Stimulated activated CD8-positive, alpha-beta memory T cell treated with anti-CD3 and anti-CD28 coated beads, Interleukin-2, amount 100 ng/mL, for 1 hour (primary cell): Measurements from ENCODE around the gene KLHL22.
A peak's percentile ranks its signal among the peaks of the same experiment; 100 is the strongest.
"Not testable (repeated sequence)": the region's sequence is repeated elsewhere in the genome, so short reads cannot be mapped to it uniquely, and the experiment has no call there.

Source experiments
- DNase-seq, 2 donors: peaks; one replicate each; pipeline ENCODE4 v3.0.0-alpha.2; 2020; ENCODE audit warnings: low read depth in 2 of 2

Gene KLHL22

DNA sequence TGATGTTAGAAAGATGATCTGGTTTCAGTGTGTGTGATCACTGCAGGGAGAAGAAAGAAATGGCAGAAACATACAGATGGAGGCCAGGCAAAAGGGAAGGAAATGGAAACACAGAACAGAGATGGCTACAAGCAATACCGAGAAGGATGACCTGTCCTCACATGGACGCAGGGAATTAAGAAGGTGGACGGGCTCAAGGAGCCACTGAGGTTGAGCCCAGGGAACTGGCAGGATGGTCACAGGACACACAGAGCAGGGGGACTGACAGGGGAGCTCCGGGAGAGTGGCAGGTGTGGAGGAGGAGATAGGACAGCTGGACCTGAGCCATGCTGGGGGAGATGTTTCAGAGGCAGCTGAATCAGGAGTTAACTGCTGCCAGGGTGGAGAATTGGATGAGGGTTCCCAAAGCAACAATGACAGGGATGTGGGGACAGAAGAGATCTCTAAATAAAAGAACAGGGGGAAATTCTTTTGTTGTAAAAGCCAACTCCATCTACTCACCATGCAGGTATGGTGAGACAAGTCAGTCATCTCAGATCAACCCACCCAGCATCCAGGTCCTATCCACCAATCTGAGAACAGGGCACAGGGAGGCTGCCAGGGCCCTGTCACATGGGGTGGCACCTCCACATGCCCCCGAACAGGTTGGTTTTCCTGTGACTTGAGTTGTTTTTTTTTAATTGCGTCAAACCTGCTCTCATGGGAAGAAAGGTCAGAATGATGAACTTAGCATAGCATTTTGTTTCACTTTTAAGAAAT lies 26.3 kb downstream of the KLHL22 start:
- DNase-seq = no peak

DNA sequence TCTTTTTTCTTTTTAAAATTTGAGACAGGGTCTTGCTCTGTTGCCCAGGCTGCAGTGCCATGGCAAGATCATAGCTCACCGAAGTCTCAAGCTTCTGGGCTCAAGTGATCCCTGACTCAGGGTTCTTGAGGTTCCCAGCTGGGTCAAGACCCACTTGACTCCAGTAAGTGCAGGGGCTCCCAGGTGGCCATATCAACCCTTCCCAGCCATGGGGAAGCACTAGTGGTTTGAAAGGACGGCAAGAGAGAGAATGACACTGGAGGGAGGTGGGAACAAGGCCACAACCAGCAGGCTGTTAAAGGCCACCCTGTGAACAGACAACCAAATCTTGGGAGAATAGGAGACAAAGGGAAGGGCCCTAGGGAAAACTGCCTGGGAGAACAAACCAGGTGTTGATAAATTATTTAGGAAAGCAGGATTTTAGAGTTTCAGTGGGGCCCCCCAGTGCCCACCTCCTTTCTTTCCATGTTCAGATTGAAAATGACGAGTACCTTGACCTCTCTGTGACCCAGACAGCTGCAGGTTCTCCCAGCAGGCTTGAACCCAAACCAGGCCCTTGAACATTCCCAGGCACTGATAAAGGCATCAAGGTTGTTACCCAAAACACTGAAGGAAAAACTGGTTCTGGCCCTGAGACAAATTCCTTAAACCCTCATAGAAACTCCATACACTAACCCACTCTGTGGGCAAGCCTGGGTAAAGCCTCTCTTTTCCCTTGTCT lies 28.8 kb downstream of the KLHL22 start:
- no peak for DNase-seq

DNA sequence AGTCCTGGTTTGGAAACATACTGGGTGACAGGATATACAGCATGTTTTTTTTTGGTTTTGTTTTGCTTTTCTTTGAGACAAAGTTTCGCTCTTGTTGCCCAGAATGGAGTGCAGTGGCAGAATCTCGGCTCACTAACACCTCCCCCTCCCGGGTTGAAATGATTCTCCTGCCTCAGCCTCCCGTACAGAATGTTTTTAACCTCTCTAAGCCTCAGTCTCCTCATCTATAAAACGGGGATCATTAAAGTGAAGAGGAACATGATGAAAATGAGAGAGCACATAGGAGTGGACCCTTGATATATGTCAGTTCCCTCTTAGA lies 29.9 kb downstream of the KLHL22 start:
- DNase-seq = no peak

DNA sequence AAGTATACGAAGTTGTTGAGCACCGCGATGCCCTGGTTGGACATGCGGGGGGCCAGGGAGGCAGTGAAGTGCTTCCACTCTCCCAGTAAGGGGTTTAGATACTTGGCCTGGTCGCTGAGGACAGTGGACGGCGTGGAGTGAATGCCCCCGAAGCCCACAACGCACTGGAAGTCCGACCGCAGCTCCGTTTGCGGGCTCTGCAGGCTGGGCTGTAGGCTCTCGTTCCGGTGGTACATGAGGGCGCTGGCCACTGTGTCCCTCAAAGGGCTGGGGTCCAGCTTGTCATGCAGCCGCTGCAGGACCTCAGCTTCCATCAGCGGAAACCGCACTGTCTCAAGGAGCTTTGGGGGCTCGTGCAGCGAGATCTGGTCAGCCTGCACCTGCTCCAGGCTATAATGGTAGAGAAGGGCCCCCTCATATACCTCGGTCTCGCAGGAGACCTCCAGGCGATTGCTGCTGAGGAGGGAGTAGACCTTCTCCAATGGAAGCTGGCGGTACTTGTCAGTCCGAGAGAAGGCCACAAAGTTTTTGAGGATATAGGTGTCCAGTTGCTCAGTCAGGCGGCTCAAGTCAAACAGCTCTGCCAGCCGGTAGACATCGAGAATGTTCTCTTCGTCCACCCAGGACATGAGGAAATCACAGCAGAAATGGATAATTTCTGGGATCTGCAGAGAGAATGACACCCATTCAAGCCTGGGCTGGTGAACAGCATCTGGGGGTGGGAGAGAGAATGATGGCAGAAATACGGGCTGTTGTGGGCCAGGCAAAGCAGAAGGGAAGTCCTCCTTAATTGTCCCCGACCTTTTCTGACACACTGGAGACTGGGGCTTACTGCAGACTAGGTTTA lies 30.5 kb downstream of the KLHL22 start:
- DNase-seq = no peak

DNA sequence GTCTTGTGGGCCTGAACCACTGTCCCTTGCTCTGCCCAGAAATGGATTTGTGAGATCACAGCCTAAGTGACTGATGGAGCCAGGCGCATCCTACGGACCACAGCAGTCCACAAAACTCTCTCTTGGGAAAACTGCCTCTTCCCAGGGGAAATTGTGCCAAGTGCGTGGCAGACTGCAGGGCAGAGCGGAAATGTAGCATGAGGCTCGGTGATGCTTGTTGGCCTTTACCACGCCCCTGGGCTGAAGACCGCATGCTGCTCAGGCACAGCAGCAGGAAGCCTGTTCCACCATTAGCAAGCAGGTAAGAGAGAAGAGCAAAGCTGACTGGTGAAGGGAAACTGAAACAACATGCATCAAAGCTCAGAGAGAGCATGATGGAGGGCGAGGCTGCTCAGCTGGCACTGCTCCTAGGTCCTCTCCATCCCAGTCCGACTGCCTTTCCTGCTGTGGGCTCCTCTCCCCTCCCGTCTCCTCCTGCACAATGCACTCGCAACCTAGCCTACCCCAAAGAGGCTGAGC lies 31.4 kb downstream of the KLHL22 start:
- peak in 1 of 2 donors; percentile 30 for DNase-seq

DNA sequence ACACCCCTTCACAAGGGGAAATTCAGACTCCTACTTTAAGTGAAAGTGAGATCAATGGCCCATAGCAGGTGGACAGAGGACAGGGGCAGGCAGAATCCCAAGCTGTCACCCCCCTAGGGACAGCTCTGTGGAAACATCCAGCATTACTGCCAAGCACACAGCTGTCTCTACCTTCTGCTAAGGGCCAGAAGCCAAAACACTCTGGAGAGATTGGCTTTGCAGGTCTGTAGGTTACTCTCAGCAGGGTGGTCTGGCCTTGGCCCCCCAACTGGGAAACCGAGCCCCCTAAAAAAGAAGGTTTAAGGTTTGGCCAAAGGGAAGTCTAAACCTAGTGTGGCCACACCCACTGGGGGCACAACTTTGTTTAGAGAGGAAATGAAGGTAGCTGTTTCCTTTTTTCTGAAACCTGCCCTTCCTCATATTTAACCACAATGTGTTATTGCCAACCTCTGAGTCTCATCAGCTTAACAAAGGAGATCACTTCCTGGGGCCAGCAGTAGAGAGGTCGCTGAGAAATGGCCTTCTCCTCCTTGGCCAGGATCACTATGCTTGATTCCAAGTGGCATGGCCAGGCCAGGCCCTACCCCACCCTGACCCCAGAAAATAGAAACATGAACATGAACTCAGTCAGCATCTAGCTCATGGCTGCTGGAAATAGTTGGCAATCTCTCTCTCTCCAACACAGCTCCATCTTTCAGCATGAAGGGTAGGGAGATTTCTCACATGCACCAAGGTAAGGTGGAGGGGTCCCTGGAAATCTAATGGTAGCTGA lies 32.1 kb downstream of the KLHL22 start:
- DNase-seq = peak in 1 of 2 donors; percentile 11

DNA sequence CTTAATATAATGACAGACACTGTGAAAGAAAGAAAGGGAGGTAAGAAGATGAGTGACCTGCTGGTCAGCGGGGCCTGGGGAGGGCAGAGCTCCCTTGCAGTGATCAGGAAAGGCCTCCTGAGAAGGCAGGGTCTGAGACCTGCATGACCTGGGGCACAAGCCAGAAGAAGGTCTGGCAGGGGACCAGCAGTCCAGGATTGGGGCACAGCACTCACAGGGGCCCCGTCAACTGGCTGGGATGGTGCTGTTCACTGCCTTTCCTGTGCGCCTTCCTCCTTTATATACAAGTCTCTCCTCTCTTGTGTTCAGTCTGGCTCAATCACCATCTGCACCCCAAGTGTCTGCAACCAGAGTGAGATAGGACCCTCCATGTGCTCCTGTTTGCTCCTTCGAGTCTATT lies 35.7 kb downstream of the KLHL22 start:
- DNase-seq = no peak

DNA sequence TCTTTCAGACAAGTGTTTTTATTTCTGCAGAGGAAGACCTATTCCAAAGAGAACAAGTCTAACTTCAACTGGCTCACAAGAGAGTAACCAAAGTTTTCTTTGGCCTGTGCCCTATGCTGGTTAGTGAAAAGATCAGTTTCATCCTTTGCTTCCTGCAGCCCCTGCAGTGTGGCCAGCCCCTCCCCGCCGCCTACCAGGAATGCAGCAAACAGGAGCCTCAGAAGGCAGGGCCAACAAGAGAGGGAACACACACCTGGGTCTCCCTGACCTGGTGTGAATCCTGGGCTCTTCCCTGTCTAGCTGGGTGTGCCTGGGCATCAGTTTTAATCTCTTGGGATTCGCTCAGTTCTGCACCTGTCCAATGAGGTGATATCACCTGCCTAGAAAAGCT lies 36.4 kb downstream of the KLHL22 start:
- no peak for DNase-seq

DNA sequence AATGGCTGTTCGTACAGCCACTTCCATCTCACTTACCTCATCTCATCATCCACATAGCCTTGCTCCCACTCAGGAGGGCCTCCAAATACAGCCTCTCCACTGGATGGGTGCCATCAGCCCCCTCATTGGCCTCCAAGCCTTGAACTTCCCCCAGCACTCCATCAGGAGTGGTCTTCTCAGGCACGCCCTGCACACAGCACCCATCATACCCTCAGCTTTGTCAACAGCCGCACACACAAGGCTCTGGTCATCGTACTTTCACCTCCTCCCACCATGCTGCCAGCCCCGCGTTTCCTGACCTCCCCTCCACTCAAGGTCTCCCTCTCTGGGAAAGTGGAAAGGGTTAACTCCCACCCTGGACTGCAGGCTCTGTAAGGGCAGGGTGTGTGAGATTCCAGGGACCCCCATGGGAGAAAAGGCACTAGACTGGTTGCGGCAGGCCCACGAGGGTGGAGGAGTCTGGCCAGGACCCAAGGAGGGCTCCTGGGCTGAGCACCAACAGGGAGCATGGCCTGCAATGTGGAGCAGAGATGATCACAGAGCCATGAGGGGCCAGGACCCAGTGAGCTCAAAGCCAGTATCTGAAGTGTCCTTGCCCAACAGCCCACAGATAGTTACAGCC lies 37.0 kb downstream of the KLHL22 start:
- no peak for DNase-seq

DNA sequence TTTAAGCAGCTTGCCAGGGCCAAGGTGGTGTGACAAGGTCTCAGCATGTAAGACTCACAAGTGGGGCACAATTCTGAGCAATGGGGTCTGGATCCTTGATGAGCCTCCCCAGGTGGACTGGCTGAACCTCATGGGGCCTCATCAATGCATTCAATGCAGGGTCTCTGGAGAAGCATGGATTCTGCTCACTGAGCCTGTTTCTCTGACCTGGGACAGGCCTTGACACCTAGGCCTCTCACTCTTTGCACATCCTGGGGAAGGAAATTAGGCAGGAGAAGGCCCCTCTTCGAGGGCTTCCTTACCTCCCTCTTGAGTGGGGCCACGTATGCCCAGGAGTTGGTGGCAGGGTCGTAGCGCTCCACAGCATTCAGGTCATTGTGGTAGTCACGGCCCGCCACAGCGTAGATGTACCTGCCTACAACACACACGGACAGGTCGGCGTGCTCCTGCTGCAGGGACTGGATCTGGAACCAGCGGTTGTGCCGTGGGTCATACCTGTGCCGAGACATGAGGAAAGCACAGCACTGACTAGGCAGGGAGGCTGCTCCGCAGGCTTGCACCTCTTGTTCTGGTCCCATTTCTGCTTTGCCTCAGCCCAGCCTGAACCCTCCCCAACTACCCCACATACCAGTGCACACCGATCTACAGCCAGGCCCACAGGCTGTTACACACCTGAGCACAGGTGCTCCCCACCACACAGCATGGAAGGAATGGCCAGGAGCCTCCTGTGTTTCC lies 37.9 kb downstream of the KLHL22 start:
- no peak for DNase-seq

DNA sequence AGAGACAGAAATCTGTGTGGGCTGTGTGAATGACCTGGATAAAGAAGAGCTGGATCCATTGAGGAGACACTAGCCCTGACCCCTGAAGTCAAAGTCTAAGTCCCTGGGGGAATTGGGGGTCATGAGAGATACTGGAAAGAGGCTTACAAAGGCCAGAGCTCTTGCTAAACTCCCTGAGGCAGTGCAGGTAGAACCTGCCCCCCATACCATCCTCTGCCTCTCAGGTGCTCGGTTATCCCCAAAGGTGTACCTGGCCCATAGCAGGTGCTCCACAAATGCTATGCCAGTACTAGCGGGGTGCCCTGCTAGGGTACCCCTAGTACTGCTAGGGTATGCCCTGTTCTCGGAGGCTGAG lies 38.9 kb downstream of the KLHL22 start:
- DNase-seq = no peak

DNA sequence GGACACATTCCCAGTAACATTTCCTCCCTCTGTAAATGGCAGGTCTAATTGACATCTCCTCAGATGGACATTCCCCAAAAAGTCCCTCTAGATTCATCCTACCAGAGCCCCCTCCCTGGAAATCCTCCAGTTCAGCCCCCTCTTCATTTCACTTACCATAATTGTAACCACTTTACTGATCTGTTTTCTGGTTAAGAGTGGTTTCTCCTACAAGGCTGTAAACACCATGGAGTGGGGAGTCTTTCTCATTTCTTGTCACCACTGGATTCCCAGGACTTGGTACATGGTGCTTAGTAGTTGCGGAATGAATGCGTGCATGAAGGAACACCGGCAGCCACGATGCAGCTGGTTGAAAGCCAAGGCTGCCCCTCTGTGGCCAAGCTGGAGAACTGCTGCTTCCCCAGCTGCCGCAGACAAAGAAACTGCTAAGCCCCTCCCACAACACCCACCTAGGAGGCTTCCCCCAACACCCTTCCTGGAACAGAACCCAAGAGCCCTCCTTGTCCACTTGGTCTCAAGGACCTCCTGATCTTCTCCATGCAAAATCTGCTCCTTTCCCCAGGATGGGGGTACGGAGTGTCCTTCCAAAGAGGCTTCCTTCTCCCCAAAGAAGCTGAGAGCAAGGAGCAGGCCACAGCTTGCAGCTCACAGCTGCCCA lies 39.4 kb downstream of the KLHL22 start:
- peak; percentile 50 to 56 for DNase-seq

DNA sequence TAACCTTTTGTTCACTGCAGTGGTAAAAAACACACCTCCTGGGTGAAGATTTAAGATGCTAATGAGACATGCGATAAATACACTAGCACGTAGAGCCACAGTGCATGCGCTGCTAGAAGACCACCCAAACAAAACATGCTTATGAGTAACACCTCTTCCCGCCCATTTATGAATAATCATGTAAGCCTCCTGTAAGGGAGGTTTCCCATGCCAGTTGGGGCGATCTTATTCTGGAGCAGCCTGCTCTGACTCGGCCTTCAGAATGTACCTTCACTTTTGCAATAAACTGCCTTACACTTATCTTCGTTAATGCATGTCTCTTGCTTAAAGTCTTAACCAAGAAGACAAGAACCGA lies 39.9 kb downstream of the KLHL22 start:
- DNase-seq = no peak

DNA sequence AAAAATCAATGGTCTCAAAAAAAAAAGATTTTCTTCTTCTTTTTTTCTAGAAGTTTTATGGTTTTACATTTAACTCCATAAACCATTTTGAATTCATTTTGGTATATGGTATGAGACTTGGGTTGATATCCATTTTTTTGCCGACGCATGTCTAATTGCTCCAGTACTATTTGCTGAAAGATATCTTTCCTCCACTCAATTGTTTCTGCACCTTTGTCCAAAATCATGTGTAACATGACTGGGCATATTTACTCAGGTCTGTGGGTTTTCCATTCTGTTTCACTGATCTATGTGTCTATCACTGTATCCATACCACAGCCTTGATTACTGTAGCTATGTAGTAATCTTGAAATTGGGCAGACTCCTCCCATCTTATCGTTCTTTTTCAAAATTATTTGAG lies 42.4 kb downstream of the KLHL22 start:
- DNase-seq = no peak

DNA sequence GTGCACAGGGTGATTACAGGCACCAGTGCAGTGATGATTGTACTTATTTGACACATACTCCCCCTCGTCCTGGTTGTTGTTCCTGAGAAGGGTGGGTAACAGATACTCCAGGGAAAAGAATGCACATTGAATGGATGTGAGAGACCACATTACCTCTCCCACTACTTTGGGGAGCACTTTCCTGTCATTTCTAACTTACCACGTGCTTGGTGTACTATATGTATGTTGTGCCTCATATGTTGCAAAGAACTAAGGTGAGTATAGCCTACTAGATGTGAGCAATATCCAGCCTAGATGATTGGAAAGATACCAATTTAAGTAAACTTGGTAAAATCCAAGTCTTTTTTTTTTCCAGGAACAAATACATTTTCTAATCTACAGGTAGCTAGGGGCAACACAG lies 43.7 kb downstream of the KLHL22 start:
- no peak for DNase-seq

DNA sequence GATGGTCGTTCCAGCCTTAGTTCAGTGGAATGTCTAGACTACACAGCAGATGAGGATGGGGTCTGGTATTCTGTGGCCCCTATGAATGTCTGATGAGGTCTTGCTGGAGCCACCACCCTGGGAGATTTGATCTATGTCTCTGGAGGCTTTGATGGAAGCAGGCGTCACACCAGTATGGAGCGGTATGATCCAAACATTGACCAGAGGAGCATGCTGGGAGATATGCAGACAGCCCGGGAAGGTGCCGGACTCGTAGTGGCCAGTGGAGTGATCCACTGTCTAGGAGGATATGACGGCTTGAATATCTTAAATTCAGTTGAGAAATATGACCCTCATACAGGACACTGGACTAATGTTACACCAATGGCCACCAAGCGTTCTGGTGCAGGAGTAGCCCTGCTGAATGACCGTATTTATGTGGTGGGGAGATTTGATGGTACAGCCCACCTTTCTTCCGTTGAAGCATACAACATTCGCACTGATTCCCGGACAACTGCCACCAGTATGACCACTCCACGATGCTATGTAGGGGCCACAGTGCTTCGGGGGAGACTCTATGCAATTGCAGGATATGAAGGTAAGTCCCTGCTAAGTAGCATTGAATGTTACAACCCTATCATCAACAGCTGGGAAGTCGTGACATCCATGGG lies 44.3 kb downstream of the KLHL22 start:
- DNase-seq = not testable (repeated sequence)

DNA sequence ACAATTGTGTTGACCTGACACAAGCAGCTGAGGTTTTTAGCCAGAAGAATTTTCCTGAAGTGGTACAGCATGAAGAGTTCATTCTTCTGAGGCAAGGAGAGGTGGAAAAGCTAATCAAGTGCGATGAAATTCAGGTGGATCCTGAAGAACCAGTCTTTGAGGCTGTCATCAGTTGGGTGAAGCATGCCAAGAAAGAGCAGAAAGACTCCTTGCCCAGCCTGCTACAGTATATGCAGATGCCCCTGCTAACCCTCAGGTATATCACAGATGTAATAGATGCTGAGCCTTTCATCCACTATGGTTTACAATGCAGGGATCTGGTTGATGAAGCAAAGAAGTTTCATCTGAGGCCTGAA lies 45.1 kb downstream of the KLHL22 start:
- no peak for DNase-seq

DNA sequence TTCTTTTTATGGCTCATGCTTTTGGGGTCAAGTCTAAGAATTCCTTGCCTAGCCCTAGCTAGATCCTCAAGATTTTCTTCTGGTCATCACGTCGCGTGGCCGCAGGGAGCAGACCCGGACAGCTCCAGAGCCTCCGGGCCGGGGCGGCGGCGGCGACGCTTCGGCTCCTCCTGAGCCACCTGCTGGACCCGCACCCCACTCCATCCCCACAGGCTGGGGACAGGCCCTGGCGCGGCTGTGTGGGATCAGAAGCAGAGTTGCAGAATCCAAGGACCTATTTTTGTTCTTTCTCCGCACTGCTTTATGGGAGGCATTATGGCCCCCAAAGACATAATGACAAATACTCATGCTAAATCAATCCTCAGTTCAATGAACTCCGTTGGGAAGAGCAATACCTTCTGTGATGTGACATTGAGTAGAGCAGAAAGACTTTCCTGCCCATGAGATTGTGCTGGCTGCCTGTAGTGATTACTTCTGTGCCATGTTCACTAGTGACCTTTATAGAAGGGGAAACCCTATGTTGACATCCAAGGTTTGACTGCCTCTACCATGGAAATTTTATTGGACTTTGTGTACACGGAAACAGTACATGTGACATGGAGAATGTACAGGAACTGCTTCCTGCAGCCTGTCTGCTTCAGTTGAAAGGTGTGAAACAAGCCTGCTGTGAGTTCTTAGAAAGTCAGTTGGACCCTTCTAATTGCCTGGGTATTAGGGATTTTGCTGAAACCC lies 45.6 kb downstream of the KLHL22 start:
- DNase-seq = no peak

DNA sequence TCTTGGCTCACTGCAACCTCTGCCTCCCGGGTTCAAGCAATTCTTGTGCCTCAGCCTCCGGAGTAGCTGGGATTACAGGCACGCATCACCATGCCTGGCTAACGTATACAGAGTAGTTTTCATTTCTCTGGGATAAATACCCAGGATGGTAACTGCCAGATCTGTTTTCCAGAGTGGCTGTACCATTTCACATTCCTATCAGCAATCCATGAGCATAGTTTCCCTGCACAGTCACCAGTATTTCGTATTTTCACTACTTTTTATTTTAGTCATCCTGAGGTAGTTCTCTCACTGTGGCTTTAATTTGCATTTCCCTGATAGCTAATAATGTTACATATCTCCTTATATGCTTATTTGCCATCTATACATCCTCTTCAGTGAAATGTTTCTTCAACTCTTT lies 47.0 kb downstream of the KLHL22 start:
- no peak for DNase-seq
